Spleen (tissue), 7 donors: ENCODE results near the gene MAN1B1.

Experiments used
- POLR2A ChIP-seq, 3 donors: fragments of 450-650 bp; IDR thresholded peaks; one replicate each; pipeline ENCODE4 v1.5.1; 2017; ENCODE audit warnings: antibody characterized with exemption in 3 of 3, mild to moderate bottlenecking in 1 of 3
- TF ChIP-seq, protein P1 (sequence below), 11 experiments: fragments of 200-600 bp in 7 of 11; fragments of 450-650 bp in 4 of 11; sonication (generic) in 4 of 11; IDR thresholded peaks in 8 of 11; conservative IDR thresholded peaks in 3 of 11; 1 replicate in 7 of 11; 2 replicates in 4 of 11; pipeline versions ENCODE4 v1.4.0 to v1.8.0; 2016 to 2021; ENCODE audit warnings: antibody characterized with exemption in 11 of 11, inconsistent platforms in 4 of 11, mild to moderate bottlenecking in 1 of 11
- donor health status: DM: no; HTN: no; CAD: no; lungs with moderate emphysema.
- donor health status: DM: no; HTN: no; CAD: no.
- donor health status: DM: no; HTN: no; CAD: no.

DNA sequence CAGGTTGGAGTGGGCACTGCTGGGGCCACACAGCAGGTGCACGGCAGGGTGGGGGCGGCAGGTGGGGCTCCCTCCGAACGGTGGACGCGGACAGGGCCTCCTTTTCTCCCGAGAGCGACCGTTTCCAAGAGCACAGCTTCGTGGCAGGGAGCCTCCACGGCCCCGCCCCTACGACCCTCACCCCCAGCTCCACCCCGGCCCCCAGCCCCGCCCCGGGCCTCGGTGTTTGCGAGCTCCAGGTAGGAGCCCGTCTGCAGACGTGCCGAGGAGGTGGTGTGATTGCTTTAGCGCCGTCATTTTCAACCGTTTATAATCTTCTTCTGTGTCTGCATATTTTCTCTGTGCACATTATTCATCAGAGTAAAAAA is 61.0 kb downstream of the MAN1B1 start:
- TF ChIP-seq, protein P1, sequence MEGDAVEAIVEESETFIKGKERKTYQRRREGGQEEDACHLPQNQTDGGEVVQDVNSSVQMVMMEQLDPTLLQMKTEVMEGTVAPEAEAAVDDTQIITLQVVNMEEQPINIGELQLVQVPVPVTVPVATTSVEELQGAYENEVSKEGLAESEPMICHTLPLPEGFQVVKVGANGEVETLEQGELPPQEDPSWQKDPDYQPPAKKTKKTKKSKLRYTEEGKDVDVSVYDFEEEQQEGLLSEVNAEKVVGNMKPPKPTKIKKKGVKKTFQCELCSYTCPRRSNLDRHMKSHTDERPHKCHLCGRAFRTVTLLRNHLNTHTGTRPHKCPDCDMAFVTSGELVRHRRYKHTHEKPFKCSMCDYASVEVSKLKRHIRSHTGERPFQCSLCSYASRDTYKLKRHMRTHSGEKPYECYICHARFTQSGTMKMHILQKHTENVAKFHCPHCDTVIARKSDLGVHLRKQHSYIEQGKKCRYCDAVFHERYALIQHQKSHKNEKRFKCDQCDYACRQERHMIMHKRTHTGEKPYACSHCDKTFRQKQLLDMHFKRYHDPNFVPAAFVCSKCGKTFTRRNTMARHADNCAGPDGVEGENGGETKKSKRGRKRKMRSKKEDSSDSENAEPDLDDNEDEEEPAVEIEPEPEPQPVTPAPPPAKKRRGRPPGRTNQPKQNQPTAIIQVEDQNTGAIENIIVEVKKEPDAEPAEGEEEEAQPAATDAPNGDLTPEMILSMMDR (IDR thresholded peaks at IDR 0.05 in 8 of 11, conservative IDR thresholded peaks at IDR 0.05 in 3 of 11) = no peak
- TF ChIP-seq POLR2A (IDR thresholded peaks at IDR 0.05) = no peak
